Choroid plexus epithelial cell (primary cell): ENCODE data around the gene AR.

Experiments
- DNase-seq: peaks from one replicate; pipeline ENCODE4 v3.0.0-alpha.2; 2010; ENCODE audit warnings: low read depth
- H3K4me3 ChIP-seq: 2 replicates; pipeline ENCODE4 v1.5.1; 2011; ENCODE audit warnings: low read depth, mild to moderate bottlenecking, control low read depth, low read length, moderate library complexity
- TF ChIP-seq, protein P1 (sequence below): conservative IDR thresholded peaks from 2 replicates; pipeline ENCODE4 v1.5.1; 2011; ENCODE audit warnings: low read depth, mild to moderate bottlenecking, control low read depth, inconsistent platforms, low read length, moderate library complexity

Gene AR

DNA sequence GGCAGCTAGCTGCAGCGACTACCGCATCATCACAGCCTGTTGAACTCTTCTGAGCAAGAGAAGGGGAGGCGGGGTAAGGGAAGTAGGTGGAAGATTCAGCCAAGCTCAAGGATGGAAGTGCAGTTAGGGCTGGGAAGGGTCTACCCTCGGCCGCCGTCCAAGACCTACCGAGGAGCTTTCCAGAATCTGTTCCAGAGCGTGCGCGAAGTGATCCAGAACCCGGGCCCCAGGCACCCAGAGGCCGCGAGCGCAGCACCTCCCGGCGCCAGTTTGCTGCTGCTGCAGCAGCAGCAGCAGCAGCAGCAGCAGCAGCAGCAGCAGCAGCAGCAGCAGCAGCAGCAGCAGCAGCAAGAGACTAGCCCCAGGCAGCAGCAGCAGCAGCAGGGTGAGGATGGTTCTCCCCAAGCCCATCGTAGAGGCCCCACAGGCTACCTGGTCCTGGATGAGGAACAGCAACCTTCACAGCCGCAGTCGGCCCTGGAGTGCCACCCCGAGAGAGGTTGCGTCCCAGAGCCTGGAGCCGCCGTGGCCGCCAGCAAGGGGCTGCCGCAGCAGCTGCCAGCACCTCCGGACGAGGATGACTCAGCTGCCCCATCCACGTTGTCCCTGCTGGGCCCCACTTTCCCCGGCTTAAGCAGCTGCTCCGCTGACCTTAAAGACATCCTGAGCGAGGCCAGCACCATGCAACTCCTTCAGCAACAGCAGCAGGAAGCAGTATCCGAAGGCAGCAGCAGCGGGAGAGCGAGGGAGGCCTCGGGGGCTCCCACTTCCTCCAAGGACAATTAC lies 1.4 kb downstream of the AR start:
- TF ChIP-seq, protein P1, sequence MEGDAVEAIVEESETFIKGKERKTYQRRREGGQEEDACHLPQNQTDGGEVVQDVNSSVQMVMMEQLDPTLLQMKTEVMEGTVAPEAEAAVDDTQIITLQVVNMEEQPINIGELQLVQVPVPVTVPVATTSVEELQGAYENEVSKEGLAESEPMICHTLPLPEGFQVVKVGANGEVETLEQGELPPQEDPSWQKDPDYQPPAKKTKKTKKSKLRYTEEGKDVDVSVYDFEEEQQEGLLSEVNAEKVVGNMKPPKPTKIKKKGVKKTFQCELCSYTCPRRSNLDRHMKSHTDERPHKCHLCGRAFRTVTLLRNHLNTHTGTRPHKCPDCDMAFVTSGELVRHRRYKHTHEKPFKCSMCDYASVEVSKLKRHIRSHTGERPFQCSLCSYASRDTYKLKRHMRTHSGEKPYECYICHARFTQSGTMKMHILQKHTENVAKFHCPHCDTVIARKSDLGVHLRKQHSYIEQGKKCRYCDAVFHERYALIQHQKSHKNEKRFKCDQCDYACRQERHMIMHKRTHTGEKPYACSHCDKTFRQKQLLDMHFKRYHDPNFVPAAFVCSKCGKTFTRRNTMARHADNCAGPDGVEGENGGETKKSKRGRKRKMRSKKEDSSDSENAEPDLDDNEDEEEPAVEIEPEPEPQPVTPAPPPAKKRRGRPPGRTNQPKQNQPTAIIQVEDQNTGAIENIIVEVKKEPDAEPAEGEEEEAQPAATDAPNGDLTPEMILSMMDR: no peak
- peak; percentile 16 for DNase-seq
- peak overlapping the region; percentile 56 for H3K4me3 ChIP-seq

DNA sequence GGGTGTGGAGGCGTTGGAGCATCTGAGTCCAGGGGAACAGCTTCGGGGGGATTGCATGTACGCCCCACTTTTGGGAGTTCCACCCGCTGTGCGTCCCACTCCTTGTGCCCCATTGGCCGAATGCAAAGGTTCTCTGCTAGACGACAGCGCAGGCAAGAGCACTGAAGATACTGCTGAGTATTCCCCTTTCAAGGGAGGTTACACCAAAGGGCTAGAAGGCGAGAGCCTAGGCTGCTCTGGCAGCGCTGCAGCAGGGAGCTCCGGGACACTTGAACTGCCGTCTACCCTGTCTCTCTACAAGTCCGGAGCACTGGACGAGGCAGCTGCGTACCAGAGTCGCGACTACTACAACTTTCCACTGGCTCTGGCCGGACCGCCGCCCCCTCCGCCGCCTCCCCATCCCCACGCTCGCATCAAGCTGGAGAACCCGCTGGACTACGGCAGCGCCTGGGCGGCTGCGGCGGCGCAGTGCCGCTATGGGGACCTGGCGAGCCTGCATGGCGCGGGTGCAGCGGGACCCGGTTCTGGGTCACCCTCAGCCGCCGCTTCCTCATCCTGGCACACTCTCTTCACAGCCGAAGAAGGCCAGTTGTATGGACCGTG lies 2.2 kb downstream of the AR start:
- TF ChIP-seq, protein P1: no peak
- DNase-seq: peak; percentile 12
- H3K4me3 ChIP-seq: peak overlapping the region; percentile 56

DNA sequence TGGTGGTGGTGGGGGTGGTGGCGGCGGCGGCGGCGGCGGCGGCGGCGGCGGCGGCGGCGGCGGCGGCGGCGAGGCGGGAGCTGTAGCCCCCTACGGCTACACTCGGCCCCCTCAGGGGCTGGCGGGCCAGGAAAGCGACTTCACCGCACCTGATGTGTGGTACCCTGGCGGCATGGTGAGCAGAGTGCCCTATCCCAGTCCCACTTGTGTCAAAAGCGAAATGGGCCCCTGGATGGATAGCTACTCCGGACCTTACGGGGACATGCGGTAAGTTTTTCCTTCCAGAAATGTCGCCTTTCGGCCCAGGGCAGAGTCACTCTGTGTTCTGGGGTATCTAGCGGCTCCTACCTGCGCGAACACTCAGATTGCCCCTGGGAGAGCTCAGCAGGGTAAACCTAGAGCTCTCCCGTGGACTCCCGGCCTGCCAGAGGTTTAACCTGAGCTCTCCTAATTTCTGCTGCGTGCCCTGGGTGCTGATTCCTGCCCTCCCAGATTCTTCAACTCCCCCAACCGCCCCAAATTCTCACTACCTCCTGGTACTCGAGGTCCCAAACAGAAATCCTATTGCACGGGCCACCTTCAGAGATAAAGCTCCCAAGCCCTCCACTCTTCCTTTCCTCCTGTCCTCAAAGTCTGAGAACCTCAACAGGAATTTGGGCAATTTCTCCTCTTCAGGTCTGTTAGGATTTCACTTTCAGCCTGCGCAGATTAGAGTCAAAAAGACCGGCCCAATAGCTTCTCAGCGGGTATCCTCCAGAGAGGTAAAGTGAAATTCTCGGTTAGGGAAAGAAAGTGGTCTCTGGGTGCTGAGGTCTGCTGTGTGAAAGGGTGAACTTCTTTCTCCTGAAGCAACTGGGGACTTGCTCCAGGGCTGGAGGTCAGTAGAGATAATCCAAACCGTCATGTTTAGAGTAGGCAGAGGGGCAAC lies 2.9 kb downstream of the AR start:
- TF ChIP-seq, protein P1: no peak
- H3K4me3 ChIP-seq: peak overlapping the region; percentile 56
- no peak for DNase-seq

GRCh38 chrX:67555578-67556203 lies 11.9 kb downstream of the AR start:
- H3K4me3 ChIP-seq: no peak overlapping the region
- TF ChIP-seq, protein P1: peak; percentile 77
- DNase-seq: peak; percentile 51

- peak; percentile 26 for DNase-seq
- H3K4me3 ChIP-seq: no peak overlapping the region
- TF ChIP-seq, protein P1: no peak
Observed at GRCh38 chrX:67558267-67558666, 14.4 kb downstream of the AR start.
